GM23248 (cell line): ENCODE results near the gene AASDHPPT.

Experiments
- EZH2 ChIP-seq: fragments of 200-600 bp; sonication (generic); IDR thresholded peaks from 2 replicates; pipeline ENCODE4 v1.6.1; 2018; ENCODE audit warnings: antibody characterized with exemption, mild to moderate bottlenecking; ENCODE audit not compliant: insufficient read depth, poor library complexity, severe bottlenecking
- EZH2phosphoT487 ChIP-seq: fragments of 200-600 bp; sonication (generic); IDR thresholded peaks from 2 replicates; pipeline ENCODE4 v1.6.1; 2018; ENCODE audit warnings: antibody characterized with exemption, moderate library complexity, mild to moderate bottlenecking, low read depth; ENCODE audit not compliant: insufficient read depth

GRCh38 chr11:106077609-106078455 lies at the start of gene AASDHPPT:
- TF ChIP-seq EZH2 (no peak), EZH2phosphoT487 (no peak)
